PC-3 (cell line): ENCODE data around the gene EXOC7. TPM values are rescaled to one million over a fixed set of nuclear protein-coding genes. Genes with fewer than 3 reads are reported as not detected.
"Not testable (repeated sequence)": the region's sequence is repeated elsewhere in the genome, so short reads cannot be mapped to it uniquely, and the experiment has no call there.

Experiments used
- ATAC-seq: fragments of 200-7000 bp; cut with Tn5 transposase; 2 replicates; pipeline ENCODE4 v1.9.1; 2020; ENCODE audit warnings: mild to moderate bottlenecking, moderate library complexity
- BruUV-seq: library from RNA; stranded (reverse); fragments of 400-500 nt; replicated peaks from 2 replicates; lab custom pipeline; 2021; lab: Mats Ljungman, UMichigan
- CTCF ChIA-PET: fragments of 300-600 bp; sonication (Branson Sonifier 250); formaldehyde crosslinking; loops from one replicate; lab custom pipeline; 2022; ENCODE audit warnings: antibody characterized with exemption; lab: Charles Lee
- POLR2A ChIA-PET: fragments of 300-600 bp; sonication (Branson Sonifier 250); formaldehyde crosslinking; loops from one replicate; lab custom pipeline; 2022; ENCODE audit warnings: antibody characterized with exemption; ENCODE audit not compliant: unreplicated experiment; lab: Charles Lee
- DNase-seq: peaks from one replicate; pipeline ENCODE4 v3.0.0-alpha.2; 2015
- H2AFZ ChIP-seq: fragments of 300-600 bp; sonication (generic); 2 replicates; pipeline ENCODE4 v1.6.0; 2016; ENCODE audit warnings: antibody characterized with exemption, low read length
- H3F3A ChIP-seq: fragments of 300-600 bp; sonication (generic); one replicate; pipeline ENCODE4 v1.6.0; 2017; ENCODE audit warnings: antibody characterized with exemption, low read length, control low read depth, mild to moderate bottlenecking; ENCODE audit not compliant: unreplicated experiment
- H3K27ac ChIP-seq: fragments of 300-600 bp; sonication (generic); 2 replicates; pipeline ENCODE4 v1.5.1; 2016; ENCODE audit warnings: mild to moderate bottlenecking, low read length
- H3K27me3 ChIP-seq: fragments of 300-600 bp; sonication (generic); 2 replicates; pipeline ENCODE4 v1.6.1; 2016; ENCODE audit warnings: low read length, mixed read lengths
- H3K36me3 ChIP-seq: fragments of 300-600 bp; sonication (generic); 2 replicates; pipeline ENCODE4 v1.6.1; 2016; ENCODE audit warnings: low read depth, mixed run types, low read length, mixed read lengths
- H3K4me1 ChIP-seq: fragments of 300-600 bp; sonication (generic); 2 replicates; pipeline ENCODE4 v1.5.1; 2016; ENCODE audit warnings: low read length; ENCODE audit not compliant: insufficient read depth
- H3K4me2 ChIP-seq: fragments of 300-600 bp; sonication (generic); 2 replicates; pipeline ENCODE4 v1.6.0; 2016; ENCODE audit warnings: low read length
- H3K4me3 ChIP-seq: fragments of 300-600 bp; sonication (generic); 2 replicates; pipeline ENCODE4 v1.5.1; 2016; ENCODE audit warnings: mild to moderate bottlenecking, low read length, mixed read lengths
- H3K79me2 ChIP-seq: fragments of 300-600 bp; sonication (generic); 2 replicates; pipeline ENCODE4 v1.6.1; 2017; ENCODE audit warnings: low read length, mixed read lengths
- H3K9ac ChIP-seq: fragments of 300-600 bp; sonication (generic); 2 replicates; pipeline ENCODE4 v1.6.0; 2016; ENCODE audit warnings: mild to moderate bottlenecking, low read length
- H3K9me2 ChIP-seq: fragments of 300-600 bp; sonication (generic); replicated peaks from 2 replicates; pipeline ENCODE4 v1.6.1; 2016; ENCODE audit warnings: mixed run types, low read length, mixed read lengths
- H3K9me3 ChIP-seq: fragments of 300-600 bp; sonication (generic); 2 replicates; pipeline ENCODE4 v1.6.1; 2016; ENCODE audit warnings: low read length, mixed read lengths
- H4K20me1 ChIP-seq: fragments of 300-600 bp; sonication (generic); 2 replicates; pipeline ENCODE4 v1.6.1; 2016; ENCODE audit warnings: low read length, mixed read lengths
- EZH2 ChIP-seq: fragments of 300-600 bp; sonication (generic); IDR thresholded peaks from one replicate; pipeline ENCODE4 v1.6.1; 2017; ENCODE audit warnings: antibody characterized with exemption, mild to moderate bottlenecking, low read length; ENCODE audit not compliant: unreplicated experiment
- EZH2phosphoT487 ChIP-seq: fragments of 300-600 bp; sonication (generic); IDR thresholded peaks from 2 replicates; pipeline ENCODE4 v1.6.1; 2018; ENCODE audit warnings: mild to moderate bottlenecking, antibody characterized with exemption, low read length, borderline replicate concordance
- intact Hi-C: fragments of 100-400 bp; cut with micrococcal nuclease; formaldehyde crosslinking; loops from 2 replicates; pipeline ENCODE4 v1.9.0; 2023
- total RNA-seq: library from RNA; depleted of rRNA; stranded (reverse); fragments of >200 nt; gene quantifications from 2 replicates; pipeline ENCODE4 v1.2.3, GENCODE V29; 2014
- TF ChIP-seq, protein P1 (sequence below): fragments of 300-600 bp; sonication (generic); conservative IDR thresholded peaks from 2 replicates; pipeline ENCODE4 v1.5.1; 2017; ENCODE audit warnings: antibody characterized with exemption, low read depth, mild to moderate bottlenecking, low read length

The EXOC7 gene
- total RNA-seq, 1 experiment from 2014 or later: 153 TPM

DNA sequence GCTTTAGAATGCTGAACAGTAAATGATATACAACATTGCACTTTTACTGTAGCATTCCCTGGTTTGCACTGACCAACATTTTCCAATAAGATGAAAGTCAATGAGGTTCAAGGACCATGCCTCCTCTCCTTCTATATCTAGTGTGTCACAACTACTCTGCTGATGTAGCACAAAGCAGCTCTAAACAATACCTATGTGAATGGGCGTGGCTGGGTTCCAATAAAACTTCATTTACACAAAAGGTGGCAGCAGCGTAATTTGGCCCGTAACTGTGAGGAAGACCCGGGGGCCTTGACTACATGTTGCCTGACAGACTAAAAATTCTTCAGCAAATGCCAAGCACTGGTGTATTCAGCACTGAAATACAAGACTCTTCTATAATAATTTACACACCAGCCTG, 37.8 kb downstream of the EXOC7 start:
- intact Hi-C loops: no loop called here
- DNase-seq (no peak), ATAC-seq (no peak)
- Histone ChIP-seq H2AFZ (no peak overlapping the region), H3F3A (no peaks in the 10 kb centered on the region), H3K36me3 (peaks cover 49% of the 10 kb centered on the region), H3K4me1 (peaks cover 10% of the 10 kb centered on the region), H3K9ac (no peak overlapping the region), H3K79me2 (peaks cover 42% of the 10 kb centered on the region), H3K27me3 (no peaks in the 10 kb centered on the region), H3K4me2 (no peak overlapping the region), H3K27ac (no peak overlapping the region), H4K20me1 (peaks cover 2% of the 10 kb centered on the region), H3K9me2 (no peaks in the 10 kb centered on the region), H3K9me3 (no peaks in the 10 kb centered on the region), H3K4me3 (no peak overlapping the region)
- no TSS peak for BruUV-seq
- ChIA-PET POLR2A (no interaction called here), CTCF (no interaction called here)
- TF ChIP-seq, protein P1, sequence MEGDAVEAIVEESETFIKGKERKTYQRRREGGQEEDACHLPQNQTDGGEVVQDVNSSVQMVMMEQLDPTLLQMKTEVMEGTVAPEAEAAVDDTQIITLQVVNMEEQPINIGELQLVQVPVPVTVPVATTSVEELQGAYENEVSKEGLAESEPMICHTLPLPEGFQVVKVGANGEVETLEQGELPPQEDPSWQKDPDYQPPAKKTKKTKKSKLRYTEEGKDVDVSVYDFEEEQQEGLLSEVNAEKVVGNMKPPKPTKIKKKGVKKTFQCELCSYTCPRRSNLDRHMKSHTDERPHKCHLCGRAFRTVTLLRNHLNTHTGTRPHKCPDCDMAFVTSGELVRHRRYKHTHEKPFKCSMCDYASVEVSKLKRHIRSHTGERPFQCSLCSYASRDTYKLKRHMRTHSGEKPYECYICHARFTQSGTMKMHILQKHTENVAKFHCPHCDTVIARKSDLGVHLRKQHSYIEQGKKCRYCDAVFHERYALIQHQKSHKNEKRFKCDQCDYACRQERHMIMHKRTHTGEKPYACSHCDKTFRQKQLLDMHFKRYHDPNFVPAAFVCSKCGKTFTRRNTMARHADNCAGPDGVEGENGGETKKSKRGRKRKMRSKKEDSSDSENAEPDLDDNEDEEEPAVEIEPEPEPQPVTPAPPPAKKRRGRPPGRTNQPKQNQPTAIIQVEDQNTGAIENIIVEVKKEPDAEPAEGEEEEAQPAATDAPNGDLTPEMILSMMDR: no peak
- TF ChIP-seq EZH2phosphoT487 (no peak), EZH2 (no peak)

DNA sequence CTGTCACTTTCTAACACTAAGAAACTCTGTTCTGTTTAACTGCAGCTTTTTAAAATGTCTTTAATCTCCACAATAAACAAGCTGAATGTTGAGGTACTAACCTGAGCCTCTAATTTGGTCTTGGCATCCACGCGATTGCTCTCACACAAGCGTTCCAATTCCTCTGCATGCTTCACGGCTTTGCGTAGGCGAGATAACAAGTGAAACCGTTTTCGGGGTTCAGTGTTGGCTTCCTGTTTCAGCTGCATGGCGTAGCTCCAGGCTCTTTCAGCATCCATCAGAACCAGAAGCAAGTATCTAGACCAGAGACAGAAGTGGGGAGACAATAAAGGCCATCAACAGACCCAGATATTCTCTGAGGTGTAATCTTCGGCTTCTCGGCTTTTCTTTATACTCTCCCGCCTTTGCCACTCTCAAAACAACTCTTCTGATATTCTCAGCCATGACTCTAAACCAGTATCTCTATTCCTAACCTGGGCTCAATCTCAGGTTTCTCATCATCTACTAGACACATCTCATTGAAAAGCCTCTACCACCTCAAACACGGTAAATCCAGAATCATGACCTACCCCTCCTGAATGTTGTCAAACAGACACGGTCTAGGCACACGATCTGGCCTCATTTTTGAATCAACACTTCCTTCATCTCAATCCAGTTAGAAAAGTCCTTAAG, 39.6 kb downstream of the EXOC7 start:
- DNase-seq (no peak), ATAC-seq (no peak)
- peaks cover 25% of the 10 kb centered on the region for H3K79me2 ChIP-seq
- H3K9me2 ChIP-seq: no peaks in the 10 kb centered on the region
- peaks cover 61% of the 10 kb centered on the region for H3K36me3 ChIP-seq
- ChIA-PET POLR2A (interaction anchor here (0.6 kb wide), 1 partner anchor 93 kb away, joined by 3 read pairs; no protein-coding TSS in a partner anchor), CTCF (interaction anchor here (0.6 kb wide), 1 partner anchor 50 kb away, joined by 6 read pairs; no protein-coding TSS in a partner anchor)
- no peaks in the 10 kb centered on the region for H3K9me3 ChIP-seq
- intact Hi-C loops: no loop called here
- no peaks in the 10 kb centered on the region for H3F3A ChIP-seq
- no peak overlapping the region for H3K4me2 ChIP-seq
- no peak overlapping the region for H3K27ac ChIP-seq
- no peak overlapping the region for H2AFZ ChIP-seq
- no peaks in the 10 kb centered on the region for H3K27me3 ChIP-seq
- H3K9ac ChIP-seq: no peak overlapping the region
- no peak overlapping the region for H3K4me3 ChIP-seq
- BruUV-seq: no TSS peak
- no peaks in the 10 kb centered on the region for H3K4me1 ChIP-seq
- TF ChIP-seq, protein P1: no peak
- TF ChIP-seq EZH2phosphoT487 (no peak), EZH2 (no peak)
- H4K20me1 ChIP-seq: no peaks in the 10 kb centered on the region

DNA sequence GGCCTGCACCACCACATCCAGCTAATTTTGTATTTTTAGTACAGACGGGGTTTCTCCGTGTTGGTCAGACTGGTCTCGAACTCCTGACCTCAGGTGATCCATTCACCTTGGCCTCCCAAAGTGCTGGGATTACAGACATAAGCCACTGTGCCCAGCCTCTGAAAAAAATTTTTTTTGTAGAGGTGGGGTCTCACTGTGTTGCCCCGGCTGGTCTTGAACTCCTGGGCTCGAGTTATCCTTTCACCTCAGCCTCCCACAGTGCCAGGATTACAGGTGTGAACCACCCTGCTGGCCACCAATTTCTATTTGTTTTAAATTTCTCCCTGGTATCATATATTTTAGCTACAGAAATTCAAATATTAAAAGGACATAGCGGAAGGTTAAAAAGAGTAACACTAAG, 45.3 kb downstream of the EXOC7 start:
- H3K27me3 ChIP-seq, H3F3A ChIP-seq, POLR2A ChIA-PET, H3K9ac ChIP-seq, ATAC-seq, H3K4me3 ChIP-seq, H3K27ac ChIP-seq, BruUV-seq, H3K79me2 ChIP-seq, intact Hi-C loops, H3K9me2 ChIP-seq, CTCF ChIA-PET, H4K20me1 ChIP-seq, H3K4me2 ChIP-seq, H2AFZ ChIP-seq, DNase-seq, H3K9me3 ChIP-seq: not testable (repeated sequence)
- Histone ChIP-seq H3K4me1 (peaks cover 18% of the 10 kb centered on the region), H3K36me3 (peaks cover 69% of the 10 kb centered on the region)
